Measurements from ENCODE around the gene ADAM12.

Gene ADAM12

DNA sequence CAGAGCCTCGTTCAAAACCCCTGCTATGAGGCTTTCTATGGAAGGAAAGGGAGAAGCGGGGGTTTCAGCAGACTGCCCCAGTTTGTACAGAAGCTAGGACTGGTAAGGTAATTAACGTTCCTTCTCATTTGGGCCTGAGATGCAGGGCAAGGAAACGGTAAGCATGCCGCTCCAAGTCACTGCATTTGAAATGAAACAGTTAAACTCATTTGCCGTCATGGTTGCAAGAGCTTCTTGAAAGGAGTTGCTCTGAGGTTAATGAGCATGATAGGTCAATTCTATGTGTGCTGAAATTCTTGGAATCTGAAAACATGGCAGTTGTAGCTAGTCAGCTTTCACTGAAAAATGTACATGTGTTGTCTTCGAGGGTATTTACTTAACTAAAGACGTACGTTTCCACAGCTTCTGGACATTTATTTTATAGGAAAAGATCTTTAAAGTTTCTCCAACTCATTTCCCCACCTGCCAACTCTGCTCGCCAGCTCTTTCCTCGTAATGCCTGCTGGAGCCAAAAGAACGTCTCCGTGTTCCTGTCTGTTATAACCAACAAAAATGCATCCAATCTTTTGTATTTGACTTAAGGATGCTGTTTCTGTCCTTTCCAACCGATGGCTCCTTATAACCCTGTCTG, 73.3 kb downstream of the ADAM12 start:
- DNase-seq (ENCODE audit: low read depth) = no peak

DNA sequence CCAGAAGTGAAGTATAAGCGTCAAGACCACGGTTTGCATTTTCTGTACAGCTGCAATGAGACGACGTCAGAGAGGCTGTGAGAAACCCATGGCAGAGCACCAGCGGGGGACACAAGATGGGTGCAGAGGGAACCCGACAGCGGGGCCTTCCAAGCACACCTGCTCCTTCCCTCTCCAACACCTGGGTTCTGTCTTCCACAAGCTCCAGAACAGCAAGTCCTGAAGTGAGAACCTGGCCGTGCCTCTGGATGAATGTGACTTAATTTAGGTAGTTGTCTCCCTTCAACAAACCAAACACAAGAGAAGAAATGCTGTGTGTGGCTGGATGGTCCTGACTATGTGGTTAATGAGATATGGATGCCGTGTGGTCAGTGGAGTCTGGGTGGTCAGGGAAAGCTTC, 76.1 kb downstream of the ADAM12 start:
- no peak for DNase-seq (ENCODE audit: low read depth)

DNA sequence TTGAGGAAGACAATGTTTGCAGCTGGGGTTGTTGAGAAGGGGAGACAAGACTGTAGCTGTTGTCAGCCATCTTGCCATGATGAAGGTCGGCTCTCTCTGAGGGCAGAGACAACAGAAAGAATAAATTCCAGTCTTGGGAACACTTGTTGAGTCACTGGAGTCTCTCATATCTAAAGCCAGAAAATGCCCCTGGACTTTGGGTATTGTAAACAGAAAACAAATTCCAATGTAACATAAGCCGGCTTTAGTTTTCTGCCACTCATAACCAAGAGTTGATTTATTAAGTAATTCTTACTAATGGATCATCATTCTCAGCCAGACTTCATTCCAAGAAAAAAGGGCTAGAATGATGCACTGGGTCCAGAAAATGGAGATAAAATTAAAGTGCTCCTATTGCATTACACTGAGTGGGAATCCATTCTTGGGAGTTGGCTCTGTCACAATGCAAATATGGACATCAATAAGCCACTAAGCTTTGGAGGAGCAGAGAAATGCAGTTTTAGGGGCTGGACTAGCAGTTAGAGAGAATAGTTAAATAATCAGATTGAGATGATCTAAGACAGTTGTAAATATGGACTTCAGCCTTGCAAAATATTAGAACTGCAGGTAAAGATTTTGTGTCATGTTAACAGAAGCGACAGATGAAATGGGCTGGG, 78.9 kb downstream of the ADAM12 start:
- DNase-seq (ENCODE audit: low read depth) = no peak

DNA sequence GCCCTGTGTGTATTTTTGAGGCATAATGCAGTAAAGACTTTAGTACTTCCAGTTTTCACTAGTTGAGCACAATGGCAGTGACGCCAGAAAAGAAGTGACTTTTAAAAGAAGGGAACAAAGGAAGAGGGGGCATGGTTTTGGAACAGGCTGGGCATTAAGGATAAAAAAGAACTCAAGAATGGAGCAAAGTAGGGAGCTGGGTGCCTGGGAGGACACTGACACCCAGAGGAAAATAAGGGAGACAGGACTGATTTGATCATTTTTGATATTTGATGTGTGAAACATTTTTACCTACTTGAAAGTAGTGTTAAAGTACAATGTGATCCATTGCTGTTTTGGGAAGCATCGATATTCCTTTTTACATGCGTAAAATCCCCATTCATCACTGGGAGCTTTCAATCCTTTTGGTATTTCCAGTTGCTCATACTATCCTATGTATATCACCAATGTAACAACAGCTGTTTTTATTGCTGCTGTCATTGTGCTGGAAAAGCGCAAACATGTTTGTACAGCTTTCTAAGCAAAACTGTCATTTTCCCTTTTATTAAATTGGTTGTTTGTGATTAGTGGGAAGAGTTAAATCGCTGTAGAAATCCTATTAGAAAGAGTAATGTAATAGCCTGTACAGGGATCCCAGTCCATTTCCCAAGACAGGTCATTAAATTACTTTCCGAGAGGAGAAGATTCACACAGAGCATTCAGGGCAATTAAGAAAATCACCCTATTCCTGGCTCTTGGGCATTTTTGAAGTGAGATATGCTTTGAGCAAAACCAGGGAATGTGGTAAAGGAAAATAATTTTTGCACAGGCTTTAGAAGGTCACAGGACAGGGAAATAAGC, 85.2 kb downstream of the ADAM12 start:
- DNase-seq (ENCODE audit: low read depth) = no peak

DNA sequence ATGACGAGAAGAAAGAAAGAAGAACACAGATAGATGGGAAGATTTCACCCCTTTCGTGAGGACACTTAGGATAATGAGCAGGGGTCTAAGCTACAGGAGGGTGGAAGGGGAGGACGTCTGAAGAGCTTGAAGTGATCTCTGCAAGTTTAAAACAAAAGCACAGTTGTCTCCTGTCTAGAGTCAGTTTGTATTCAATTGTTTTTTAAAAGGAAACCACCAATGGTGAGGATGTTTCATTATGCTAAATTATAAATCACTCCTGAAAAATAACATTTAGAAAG, 85.9 kb downstream of the ADAM12 start:
- no peak for DNase-seq (ENCODE audit: low read depth)

DNA sequence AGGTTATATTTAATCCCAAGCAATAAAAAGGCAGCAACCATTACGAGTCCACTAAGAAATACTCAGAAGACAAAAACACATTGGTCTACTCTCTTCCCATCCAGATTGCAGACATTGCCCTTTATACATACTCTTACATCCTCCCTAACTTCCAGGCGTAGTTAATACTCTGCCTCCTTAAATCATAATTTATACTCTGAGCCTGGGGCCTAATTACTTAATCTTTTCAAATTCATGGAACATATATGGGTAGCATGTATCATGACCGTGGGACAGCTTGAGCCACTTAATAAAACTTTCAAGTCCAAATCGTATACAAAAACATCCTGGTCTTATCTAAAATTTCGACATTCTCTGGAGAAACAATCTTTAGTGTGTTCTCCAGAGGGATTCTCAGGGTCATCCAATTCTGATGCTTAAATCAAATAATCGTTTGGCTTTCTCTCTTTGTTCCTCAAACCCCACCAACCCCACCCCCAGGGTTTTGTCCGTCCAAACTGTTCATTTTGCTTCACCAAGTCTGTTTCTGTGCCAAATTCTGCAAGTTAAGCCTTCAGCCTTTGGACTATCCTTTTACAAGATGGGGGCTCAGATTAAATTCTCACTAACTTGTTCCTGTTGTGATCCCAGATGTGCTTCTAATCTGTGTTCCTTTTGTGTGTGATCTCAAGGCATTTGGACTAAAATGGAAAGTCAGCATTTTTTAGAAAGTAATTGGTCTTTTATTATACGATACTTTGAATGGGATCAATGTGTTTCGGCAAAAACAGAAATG, 86.4 kb downstream of the ADAM12 start:
- no peak for DNase-seq (ENCODE audit: low read depth)

DNA sequence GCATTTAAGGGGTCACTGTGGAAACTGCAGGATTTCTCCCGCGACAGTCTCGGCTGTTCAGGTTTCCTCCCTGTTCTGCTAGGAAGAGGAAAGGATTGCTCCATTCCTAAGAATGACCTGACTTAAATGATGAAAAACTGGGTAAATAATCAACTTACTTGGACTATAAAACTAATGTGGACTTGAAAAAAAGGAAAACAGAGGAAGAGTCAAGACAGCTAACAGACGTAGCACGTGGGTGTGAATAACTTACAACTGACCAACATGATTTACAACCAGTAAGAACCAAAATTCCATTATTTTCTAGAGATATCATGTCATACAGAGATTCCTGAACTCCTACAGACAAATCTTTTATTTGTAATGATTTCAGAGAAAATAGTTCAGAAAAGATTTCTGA, 93.8 kb downstream of the ADAM12 start:
- no peak for DNase-seq (ENCODE audit: low read depth)

DNA sequence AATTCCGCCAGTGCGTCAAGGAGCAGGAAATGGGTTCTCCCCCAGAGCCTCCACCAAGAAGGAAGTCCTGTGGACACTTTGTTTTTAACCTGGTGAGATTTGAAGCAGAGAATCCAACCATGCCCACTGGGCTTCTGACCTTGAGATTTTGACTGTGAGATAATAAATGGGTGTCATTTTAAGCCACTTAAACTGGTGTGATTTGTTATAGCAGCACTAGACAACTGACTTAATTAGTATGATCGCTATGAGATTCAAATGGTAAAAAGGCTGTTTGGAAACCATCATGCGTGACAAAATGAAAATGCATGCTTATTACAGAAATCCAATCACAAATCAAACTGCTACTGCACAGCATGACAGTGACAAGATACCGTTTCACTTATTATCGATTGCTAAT, 98.0 kb downstream of the ADAM12 start:
- no peak for DNase-seq (ENCODE audit: low read depth)

DNA sequence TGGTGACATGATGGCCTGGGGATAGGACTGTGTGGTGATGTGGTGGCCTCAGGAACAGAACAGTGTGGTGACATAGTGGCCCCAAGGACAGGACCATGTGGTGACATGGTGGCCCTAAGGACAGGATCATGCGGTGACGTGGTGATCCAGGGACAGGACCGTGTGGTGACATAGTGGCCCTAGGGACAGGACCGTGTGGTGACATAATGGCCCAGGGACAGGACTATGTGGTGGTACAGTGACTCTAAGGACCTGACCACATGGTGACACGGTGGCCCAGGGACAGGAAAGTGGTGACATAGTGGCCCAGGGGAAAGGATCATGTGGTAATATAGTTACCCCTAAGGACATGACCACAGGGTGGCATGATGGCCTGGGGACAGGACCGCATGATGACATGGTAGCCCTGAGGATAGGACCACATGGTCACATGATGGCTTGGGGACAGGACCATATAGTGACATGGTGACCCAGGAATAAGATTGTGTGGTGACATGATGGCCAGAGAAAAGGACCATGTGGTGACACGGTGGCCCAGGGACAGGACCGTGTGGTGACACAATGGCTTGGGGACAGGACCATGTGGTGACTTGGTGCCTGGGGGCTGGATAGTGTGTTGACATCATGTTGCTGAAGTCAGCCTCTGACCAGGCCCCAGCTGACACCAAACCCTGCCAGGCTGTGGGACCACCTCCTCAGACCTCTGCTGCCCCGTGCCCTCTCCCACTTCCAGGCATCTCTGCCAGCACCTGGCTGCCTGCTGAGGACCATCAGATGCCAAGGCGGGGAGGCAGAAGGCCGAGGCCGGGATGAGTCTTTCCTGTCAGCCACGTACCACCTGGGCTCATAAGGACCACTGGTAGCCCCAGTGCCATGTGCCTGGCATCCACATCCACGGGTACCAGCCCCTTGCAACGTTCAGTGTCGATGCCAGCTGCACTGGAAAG, 99.5 kb downstream of the ADAM12 start:
- DNase-seq (ENCODE audit: low read depth) = no peak

DNA sequence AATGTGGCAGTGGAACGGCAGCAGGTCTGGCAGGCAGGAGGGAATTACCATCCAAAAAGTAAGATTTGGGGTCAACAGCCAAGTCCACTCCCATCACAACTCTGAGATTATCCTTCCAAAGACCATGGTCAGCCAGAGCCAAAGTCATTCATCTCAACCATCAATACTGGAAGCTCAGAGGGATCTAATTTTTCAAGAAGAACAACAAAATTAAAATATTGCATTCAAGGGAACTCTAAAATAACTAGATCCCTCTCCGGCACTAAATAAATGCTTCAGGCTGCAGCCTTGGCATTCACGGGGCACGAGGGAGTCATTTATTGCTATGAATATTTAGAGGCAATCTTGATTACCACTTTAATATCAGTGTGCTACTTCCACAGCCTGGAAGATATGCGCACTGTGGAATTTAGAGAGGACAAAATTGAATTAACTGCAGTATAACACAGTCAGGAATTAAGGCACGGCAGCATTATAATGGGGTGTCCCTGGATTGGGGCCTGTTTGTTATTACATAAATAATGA, 102.0 kb downstream of the ADAM12 start:
- no peak for DNase-seq (ENCODE audit: low read depth)

DNA sequence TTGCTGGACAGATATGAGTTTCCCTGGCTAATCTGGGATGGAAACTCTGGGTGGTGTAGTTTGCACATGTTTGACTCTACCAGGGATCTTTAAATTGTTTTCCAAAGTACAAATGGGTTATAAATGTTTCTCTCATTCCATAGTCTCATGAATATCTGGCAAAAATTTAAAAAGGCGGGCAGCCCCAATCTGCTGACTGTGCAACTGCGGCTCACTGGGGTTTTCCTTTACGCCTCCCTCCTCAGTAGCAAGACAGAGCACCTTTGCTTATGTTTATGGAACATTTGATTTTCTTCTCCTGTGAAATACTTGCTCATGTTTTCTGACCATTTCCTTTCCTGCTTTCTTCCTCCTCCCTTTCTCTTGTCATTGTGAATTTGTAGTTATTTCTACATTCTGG, 105.0 kb downstream of the ADAM12 start:
- no peak for DNase-seq (ENCODE audit: low read depth)

DNA sequence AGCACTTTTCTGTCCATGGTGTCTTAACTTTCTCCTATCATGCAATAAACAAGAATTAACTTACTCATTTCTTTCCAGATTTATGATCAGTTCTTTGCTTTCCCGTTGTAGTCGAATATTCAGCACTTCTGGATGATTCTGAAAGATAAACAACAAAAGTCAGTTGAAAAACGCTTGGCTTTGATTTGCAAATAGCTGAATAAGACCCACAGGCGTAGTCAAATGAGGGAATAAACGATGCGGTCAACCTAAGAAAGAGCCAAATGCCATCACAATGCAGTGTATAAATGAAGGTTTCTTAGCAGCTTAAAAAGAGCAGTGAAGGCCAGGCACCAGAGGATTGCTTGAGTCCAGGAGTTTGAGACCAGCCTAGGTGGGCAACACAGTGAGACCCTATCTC, 109.4 kb downstream of the ADAM12 start:
- DNase-seq (ENCODE audit: low read depth) = no peak

DNA sequence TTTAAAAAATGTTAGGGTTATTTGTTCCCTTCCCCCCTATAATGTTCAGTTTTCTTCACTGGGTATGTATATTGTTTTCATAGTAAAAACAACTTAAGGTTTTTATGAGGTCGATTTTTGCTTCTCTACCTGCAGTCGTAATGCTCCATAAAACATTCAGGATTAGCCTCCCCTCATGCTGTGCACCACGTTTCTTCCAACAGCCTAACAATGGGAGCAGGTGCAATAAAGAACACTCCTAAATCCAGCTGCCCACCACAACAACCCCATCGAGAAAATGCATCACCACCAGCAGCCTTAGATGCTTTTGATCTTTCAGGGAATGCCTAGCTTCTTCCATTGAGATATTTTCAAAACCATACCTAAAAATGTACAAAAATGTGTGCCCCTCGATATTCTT, 111.1 kb downstream of the ADAM12 start:
- no peak for DNase-seq (ENCODE audit: low read depth)

DNA sequence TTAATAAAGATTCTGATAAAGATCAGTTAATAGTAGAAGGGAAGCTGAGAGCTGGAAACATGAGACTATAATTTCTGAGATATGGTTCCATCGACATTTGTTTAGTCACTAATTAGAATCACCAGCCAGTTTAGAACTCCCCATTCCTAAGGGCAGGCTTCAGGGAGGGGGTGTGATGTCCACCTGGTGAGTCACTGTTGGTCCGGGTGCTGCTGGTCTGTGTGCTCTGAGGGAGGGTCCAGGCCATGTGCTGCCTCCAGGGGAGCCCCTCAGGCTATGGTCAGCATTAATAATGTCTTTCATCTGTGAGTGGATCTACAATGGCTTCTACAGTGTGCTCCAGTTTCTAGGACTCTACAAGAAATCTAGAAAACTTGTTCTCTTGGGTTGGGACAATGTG, 115.8 kb downstream of the ADAM12 start:
- no peak for DNase-seq (ENCODE audit: low read depth)

DNA sequence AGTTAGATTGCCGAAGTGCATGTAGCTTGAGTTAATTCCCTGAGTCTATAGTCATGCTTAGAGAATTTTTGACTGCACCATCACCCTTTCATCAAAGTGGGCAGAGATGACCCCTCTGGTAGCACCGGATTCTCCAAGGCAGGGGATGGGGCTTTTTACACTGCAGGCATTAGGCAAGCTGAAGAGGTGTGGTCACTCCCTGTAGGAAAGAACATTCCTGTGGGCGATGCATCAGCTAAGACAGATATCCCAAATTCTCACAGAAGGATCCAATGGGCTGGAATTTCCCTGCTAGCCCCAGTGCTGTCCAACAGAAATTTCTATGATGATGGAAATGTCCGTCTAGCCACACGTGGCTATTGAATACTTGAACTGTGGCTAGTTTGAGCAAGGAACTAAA, 118.2 kb downstream of the ADAM12 start:
- DNase-seq (ENCODE audit: low read depth) = no peak

DNA sequence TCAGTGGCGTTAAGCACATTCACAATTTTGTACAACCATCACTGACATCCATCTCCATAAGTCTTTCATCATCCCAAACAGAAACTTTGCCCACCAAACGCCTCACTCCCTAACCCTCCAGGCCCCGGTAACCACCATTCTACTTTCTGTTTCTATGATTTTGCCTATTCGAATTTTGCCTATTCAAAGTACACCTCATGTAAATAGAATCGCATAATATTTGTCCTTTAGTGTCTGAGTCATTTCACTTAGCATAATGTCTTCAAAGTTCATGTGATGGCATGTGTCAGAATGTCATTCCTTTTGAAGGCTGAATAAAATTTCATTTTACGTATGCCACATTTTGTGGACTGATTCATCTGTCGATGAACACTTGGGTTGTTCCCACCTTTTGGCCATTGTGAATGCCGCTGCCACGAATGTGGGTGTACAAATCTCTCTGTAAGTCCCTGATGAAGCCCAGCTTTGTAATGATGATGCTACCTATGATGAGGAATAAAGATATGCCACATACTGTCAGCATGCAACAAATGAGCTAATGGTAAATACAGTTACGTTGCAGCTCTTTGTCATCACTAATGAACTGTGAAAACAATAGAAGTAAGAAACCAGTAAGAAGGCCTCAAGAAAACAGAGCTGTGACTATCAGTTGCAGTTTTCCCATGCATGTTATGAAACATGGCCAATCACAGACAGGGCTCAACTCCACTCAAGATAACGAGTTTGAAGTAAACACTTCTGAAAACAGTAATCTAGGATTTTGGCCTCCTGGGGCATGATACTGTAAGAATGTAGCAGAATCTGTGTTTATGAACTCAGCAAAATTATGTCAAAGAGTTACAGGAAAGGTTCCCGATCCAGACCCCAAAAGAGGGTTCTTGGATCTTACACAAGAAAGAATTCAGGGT, 120.0 kb downstream of the ADAM12 start:
- DNase-seq (ENCODE audit: low read depth) = no peak

DNA sequence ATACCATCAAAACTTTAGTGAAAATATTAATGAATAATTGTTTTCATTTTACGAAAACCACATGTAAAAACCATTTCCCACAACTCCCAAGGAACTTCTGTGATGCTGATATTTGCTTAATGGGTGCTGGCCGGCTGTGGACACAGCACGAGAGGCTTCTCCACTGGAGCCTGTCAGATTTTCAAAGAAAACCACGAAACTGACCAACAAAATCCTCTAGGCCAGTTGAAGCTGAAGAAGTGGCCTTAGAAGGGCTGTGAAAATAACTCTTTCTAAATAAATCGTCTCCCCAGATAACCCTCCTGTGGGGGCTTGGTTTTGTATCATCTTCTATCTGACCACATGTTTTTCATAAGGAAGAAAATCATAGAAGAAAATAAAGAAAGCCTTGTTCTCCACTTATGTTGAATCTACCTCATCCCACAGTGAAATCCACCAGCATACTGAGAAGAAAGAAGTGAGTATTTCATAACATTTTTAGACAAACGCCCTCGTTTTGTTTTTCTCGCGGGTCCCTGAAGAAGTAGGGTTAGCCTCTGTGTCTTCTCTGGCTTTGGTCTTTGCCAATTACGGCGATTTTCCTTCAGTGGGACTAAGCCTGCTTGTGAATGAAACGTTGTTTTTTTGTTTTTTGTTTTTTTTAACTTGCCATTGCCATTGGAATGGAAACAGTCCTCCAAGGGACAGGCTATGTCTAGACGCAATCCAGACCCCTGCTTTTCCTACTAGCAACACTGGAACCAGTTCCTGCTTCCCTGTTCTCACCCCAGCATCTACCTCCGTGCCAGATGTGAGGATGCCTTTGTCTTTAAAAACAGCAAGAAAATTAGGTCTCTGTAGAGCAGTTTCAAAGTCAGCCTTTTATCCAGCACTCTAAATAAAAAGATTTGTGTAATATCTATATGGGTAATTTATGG, 123.9 kb downstream of the ADAM12 start:
- no peak for DNase-seq (ENCODE audit: low read depth)

DNA sequence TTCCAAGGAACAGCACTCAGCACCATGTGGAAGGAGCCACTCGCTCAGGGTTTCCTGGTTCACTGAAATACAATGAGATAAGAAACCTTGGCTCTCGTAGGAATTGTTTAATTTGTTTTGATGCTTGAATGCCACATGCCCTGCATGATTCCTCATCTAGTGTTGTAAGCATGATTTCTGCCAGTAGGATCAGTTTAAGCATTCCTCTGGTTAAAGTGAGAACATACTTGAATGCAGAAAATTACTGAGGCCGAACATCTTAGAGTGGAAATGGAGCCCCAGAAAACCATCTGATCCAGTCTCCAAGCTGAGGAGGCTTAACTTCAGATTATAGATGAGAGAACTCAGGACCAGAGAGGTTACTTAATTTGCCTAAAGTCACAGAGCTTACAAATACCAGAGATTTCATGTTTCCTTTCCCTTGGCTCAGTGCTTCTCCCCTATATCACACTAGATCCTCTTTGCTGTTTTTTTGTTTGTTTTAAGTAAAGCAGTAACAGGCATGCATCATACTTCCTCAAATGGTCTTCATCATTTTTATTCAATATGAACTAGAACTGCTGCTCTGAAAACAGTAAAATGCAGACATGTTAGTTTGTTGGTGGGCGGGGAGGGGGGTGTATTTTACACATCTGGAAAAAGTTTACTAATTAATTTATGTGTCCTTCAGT, 125.1 kb downstream of the ADAM12 start:
- no peak for DNase-seq (ENCODE audit: low read depth)

Data from activated T-helper 9 cell treated with anti-CD3 and anti-CD28 coated beads, Interleukin-2, amount 50 U/mL, for 16 hours (primary cell).